GM18520 (cell line): Measurements from ENCODE around the gene ARMC9.

Source experiments
- ATAC-seq: cut with Tn5 transposase; IDR thresholded peaks from one replicate; pipeline ENCODE4 v1.9.1; 2021; ENCODE audit not compliant: unreplicated experiment

The ARMC9 gene

DNA sequence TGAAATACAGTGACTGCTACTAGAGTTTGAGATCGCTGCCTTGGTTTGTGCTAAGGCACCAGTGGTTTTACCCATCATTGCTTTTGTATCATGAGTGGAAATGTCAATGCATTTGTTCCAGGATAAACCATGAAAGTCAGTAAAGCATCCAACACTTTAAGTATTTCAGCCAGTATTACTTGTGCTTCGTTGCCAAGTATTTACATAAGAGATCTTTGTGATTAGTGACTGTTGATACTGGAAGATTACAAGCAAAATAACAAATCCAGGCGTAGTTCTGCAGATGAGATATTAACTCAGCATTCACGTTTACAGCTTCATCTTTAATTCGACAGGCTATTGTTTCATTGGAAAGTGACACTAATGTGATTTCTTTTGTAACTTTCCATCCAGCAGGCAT is 106.8 kb downstream of the ARMC9 start:
- no peak for ATAC-seq

DNA sequence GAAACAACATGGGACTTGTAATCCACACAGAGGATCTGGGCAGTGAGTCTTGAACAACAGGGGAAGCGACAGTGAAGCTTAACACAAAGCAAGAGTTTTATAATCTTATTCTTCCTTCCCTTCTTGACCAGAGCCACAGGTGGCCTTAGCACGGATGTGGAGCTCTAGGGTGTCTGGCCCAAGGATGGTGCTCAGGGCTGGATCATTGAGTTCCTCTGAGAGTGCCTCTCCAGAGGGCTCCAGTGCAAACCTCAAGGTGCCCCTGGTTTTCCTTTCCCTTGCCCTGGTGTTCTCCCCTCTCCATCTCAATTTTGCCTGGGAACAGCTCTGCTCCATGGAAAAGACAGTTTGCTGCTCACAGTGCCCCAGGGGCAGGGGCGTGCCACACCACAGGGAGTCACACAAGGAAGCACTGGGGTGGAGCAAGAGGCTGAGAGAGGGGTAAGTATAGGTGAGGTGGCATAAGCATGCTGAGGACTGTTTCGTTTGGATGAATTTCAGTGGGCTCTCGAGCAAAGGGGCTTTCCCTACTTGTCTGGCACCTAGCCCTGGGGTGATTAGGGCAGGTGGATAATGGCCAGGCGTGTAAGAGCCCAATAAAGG is 108.5 kb downstream of the ARMC9 start:
- ATAC-seq, result no peak

DNA sequence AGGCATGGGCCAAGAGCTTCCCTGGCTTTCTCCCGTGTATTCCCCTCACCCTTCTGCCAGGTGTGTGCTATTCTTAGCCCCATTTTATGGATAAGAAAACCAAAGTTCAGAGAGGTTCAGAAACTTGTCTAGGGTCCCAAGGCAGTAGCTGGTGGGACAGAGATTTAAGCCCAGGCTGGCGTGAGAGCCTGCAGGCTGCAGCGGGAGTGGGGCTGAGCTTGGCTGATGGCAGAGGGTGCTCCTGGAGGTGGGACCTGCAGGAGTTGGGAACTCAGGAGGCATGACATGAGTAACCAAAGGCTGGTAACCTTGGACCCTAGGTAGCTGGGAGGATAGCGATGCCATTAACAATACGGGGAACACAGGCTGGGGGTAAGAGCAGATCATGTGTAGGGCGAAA is 109.8 kb downstream of the ARMC9 start:
- ATAC-seq, result no peak

DNA sequence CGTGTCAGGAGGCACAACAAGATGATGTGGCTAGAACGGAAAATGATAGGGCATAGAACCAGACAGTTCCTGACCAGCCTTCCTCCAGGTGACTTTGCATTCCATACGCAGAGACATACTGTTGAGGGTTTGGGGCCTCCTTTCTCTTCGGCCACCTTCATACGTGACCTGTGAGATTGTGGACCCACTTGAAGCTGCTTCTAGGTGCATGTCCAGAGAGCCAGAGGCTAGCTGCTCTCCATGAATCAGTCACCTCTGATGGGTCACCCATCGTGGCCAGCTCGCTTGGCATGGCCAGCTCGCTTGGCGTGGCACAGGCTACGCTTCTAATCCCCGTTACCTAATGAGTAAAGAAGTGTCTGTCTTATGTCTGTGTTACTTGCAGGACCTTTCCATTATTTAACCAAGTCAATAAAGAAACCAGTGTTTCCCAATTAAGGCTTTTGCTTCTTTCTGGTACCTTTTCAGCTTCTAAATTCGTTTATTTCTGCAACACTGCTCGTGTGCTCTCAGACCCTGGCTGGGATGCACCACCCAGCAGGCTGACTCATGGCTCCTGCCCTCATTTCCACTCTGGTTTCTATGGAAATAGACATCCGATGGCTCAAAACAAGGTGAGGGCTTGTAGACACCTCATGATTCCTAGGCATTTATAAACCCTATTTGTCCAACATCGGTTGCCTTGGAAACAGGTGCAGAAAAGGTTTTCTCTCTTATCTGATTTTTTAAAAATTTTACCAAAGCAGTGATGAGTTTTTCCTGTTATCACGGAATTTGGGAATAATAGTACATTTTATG is 110.4 kb downstream of the ARMC9 start:
- ATAC-seq, result no peak

DNA sequence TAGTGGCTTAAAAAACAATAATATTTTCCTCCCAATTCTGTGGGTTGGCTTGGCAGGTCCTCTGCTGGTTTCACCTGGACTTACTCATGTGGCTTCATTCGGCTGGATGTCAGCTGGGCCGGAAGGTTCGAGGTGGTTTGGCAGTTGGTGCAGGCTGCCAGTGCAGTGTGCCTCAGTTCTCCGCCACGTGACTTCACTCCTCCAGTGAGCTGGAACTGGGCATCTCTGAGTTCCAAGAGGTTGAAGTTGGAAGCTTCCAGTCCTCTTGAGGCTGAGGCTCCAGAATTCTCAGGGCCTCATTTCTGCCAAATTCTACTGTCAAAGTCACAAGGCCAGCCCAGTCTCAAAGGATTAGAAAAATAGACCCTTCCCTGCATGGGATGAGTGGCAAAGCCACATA is 113.6 kb downstream of the ARMC9 start:
- no peak for ATAC-seq

DNA sequence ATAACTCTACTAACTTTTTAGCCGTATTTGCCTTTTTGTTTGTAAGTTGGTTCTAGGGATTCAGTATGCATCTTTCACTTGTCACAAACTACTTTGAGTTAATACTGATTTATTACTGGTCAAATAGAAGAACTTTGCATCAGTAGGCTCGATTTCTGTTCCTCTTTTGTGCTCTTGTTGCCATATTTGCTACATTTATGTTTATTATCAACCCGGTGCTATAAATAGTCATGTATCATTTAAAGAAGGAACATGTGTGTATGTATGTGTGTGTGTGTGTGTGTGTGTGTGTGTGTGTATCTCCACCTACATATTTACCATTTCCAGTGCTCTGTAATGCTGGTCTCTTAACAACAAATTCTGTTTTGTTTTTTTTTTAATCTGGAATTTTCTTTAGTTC is 117.5 kb downstream of the ARMC9 start:
- ATAC-seq, result no peak

DNA sequence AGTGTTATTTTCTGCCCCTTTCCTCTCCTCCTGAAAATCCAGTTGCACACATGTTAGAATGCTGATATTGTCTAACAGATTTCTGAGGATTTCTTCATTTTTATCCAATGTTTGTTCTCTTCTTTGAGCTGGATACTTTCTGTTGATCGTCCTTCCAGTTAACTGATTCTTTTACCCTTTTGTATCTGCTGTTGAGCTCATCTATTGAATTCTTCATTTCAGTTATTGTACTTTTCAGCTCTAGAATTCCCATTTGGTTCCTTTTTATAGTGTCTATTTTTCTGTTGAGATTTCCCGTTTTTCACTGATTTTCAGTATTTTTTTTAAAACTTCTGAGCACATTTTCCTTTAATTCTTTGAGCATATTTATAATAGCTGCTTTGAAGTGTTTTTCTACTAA is 119.1 kb downstream of the ARMC9 start:
- ATAC-seq, result no peak

DNA sequence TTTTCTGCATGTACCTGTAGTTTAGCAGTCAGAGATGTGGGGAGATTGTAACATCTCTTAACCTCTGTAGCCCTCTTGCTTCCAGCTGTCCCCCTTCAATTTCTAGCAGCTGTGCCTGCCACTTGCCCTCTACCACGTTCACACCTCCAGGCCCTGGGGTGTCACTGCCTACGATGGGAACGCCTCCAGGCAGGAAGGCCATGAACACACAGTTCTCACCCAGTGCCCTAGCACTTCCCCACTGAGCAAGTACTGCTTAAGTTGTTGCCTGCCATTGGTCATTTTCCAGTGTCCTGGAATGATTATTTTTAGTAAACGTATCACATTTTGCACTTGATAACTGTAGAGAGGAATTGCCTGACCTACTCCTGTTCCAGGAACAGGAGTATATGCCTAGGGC is 120.0 kb downstream of the ARMC9 start:
- ATAC-seq, result no peak

DNA sequence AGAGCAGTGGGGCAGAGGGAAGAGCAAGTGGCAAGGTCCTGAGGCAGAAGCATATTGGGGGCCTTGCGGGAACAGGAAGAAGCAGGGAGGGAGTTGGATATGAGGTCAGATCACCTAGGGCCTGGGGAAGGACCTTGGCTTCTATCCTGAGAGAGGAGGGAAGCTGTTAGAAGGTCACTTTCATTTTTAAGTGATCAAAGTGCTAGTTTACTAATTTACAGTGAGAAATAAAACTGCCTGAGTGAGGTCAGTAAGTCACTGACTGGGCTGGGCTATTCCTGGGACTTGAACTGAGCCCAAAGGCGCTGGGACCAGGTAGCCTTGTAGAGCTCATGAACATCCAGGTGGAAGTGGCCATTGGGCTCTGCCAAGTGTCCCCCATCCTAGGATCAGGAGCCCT is 120.5 kb downstream of the ARMC9 start:
- ATAC-seq, result no peak

DNA sequence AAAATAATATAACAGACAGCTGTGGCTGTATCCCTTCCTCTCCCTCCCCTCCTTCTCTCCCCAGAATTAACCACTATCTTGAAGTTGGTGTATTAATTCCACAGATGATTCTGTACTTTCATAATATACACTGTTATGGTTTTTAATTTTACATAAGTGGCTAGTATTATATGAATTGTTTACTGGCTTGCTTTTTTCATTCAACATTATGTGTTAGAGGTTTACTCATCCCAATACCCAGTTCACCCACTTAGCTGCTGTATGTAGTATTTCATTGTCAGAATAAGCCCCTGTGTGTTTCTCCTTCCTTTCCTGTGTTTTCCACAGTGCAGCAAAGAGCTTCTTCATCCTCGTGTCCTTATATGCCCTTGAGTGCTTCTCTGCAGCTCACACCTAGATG is 121.4 kb downstream of the ARMC9 start:
- ATAC-seq, result no peak

DNA sequence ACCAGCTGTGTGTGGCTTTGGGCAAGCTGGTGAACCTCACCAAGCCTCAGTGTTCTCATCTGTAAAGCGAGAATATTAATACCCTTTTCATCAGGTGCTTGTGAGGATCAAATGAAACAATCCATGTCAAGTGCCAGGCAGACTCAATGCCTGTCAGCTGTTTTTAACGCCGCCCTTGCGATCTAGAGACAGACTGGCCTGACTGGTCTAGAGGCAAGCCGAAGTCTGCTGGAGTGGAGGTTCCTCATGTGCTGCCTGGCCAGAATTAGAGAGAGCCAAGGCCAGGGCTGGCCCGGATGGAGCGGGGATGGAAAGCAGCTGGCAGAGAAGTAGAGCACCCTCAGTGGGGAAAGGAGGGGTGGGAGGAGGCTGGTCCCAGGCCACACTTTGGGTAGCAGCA is 122.6 kb downstream of the ARMC9 start:
- no peak for ATAC-seq

DNA sequence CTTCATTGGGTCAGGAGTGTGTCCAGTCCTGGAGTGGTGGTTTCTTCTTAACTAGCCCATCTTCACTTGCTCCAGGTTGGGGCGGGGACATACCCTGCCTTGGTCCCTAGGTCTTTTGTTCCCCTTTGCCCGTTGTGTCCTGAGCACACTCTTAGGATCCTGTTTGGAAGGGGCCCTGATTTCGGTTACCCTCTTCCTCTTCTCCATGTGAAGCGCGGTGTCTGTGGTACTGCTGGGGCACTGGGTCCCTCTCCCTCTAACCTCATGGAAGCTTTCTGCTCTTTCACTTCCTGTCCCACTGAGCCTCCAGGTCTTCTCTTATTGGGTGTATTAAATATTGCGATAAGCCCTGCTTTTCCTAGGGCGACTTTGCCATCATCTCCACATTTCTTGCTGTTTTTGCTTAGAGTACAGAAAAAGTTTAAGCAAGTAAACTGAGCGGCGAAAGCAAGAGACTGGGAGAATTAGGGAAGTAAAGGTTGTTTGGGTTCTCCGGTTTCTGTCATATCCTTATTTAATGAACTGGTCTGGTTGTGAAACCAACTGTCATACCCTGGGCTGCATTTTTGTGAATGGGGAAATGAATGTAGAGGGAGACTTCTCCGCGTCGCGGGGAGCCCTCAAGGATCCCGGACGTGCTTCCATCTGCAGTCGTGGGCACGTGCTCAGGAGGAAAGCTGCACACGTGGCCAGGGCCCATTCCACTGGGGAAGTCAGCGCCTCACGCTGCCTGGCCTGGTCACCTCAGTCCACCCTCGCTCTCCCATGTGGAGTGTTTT is 123.3 kb downstream of the ARMC9 start:
- no peak for ATAC-seq

DNA sequence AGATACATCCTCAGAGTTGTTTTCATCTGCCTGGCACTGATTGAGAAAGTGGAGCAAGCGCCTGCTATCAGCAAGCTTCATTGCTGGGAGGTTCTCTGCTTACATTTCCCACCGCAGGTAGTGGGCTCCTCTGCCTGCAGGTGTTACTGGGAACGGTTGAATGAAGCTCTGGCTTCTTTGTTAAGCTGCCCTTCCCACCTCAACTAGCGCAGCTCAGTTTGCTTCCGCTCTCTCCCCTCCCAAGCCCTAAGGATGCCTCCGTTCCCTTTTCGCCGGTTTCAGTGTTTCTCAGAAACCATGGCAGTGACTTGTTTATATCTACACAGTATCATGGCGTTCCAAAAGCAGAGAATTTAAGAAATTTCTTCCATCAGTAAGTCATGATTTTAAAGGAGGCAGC is 124.9 kb downstream of the ARMC9 start:
- ATAC-seq, result no peak

DNA sequence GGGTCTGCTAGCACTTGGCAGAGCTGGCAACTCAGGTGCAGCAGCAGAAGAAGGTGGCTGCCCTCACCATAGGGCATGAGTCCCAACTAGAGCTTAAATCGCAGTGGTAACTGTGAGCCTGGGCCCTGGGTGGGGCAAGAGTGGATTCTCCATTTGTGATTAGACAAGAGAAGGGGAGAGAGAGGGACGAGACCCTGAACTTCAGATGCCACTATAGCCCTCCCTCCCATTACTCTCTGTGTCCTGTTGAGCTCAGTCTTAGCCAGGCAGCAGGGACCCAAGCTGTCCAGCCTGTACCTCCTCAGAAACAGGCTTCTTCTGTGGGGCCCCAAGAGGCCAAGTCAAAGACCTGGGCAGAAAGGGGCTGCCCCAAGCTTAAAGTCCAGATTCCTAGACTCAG is 127.4 kb downstream of the ARMC9 start:
- ATAC-seq, result no peak

DNA sequence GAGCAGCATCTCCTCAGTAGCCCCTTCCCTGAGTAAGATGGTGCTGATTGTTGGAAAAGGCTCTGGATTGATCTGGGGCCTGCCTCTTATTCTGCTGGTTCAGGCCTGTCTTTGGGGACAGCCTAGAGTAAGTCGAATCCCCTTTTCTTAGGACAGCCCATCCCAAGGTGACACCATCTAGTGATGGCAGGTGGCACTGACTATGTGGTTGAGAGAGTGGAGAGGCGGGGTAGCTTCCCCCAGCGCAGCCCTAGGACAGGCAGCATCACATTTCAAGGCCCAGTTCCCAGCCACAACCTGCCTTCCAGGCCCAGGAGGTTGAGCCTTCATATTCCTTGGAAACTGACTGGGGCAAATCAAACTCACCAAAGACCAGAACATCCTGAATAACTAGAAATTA is 128.0 kb downstream of the ARMC9 start:
- ATAC-seq, result no peak

DNA sequence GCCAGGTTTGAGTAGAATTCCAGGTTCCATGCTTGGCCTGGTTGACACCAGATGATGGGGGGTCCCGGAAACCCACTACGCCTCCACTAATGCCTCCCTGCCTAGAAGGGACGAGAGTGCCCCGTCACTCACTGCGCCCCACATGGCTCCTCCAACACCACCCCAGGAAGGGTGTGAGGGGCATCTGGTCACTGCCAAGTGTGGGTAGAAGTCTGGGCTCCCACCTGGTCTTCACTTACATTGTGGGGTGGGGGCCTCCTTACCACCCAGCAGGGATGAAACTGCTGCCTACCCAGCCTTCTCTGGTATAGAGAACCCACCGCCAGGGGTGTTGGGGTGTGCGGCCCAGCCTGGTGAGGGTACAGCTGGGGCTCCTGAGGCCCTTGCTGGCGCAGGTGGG is 131.9 kb downstream of the ARMC9 start:
- ATAC-seq, result no peak

DNA sequence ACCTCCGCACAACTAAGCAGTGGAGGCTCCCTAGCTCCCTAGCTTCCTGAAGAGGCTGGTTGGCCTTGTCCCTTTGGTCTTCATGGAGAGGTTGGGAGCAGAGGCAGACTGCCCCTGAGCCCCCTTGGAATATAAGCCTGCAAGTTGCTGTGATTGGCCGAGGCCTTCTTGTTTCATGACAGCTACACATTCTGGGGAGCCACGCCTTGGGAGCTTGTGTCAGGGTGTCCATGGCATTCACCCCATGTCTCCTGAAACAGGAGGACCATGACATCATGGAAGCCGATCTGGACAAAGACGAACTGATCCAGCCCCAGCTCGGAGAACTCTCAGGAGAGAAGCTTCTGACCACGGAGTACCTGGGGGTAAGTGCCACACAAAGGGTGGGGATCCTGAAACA is 133.1 kb downstream of the ARMC9 start:
- ATAC-seq, result no peak

DNA sequence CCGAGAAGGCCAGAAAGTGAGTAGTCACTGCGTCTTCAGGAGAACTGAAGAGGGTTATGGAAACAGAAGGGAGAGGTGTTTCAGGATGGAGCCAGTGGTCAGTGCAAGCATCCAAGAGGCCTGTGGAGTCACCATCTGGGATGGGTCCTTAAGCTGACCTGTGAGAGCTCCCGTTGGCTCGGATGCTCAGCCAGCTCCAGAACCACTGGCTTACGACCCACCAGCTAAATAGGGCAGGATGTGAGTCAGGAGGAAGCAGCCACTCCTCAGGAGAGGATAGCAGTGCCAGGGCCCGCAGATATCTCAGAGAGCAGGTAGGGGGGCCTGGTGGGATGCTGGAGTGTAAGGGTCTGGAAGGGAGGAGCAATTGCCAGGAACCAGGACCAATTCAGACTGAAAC is 134.0 kb downstream of the ARMC9 start:
- no peak for ATAC-seq

DNA sequence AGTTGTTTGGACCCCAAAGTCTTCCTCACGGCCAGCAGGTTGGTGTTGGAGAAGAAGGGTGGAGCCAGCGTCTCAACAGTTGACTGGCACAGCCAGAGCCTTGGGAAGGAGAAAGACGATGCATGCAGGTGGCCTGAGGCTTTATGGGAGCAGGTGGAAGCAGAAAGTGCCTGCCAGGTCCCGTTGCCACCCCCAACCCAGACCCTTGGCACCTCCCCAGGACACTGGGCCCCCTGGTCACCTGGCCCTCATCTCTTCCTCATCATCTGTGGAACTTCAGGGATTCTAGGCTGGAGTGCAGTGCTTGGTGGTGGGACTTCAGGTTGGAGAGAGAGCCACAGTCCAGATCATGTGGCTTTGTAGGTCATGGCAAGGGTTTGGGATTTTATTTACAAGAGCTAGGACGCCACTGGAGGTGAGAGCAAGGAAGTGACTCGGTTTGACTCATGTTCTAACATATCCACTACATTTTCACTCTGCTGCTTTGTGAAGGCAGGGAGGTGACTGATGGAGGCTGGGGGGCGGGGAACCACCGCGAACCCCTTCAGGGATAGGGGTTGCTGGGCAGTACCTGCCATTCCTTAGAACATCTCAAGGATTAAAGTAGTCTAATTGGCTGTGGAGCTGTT is 134.6 kb downstream of the ARMC9 start:
- no peak for ATAC-seq

DNA sequence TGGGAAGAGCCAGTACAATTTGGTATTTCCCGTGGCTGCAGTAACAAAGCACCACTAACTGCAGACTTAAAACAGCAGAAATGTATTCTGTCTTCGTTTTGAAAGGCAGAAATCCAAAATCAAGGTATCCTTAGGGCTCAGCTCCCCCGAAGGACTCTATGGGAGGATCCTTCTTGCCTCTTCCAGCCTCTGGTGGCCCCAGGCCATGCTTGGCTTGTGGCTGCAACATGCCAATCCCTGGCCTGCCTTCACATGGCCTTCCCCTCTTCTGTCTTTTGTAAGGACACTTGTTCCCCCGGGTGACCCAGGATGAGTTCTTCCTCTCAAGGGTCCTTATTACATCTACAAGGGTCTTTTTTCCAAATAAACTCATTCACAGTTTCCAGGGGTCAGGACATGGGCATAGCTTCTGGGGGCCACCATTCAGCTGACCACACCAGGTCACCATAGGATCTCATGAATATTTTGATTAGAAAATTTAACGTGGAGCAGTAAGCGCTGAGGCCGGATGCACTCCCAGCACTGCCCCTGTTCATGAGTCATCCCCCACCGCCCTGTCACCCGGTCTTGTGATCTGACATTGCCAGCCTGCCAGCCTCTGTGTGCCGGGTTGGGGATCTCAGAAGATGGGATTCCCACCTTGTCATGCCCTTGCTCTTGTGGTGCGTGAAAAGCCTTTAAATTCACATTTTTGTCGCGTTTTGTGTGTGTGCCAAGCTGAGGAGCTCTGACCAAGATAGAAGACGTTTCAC is 135.9 kb downstream of the ARMC9 start:
- ATAC-seq, result no peak

DNA sequence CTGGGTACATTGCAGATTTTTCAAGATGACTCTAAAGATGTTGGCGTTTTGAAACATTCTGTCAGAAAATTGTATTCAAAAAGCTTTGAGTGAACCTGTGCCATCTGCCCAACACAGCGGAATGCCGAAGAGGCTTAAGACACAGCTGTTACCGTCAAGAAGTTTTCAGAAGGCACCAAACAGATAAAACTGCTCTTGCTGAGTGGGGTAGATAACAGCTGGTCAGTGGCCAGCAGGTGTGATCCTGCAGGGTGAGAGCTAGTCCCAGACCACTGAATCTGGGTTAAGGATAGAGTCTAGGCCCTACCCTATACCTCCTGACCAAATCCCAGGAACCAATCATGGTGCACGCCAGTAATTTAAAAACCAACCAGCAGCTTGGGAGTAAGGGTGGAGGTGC is 136.6 kb downstream of the ARMC9 start:
- no peak for ATAC-seq
